NCI-H1436 treated with DMSO at 0.1 percent for 48 hours (cell line): Measurements from ENCODE around the gene EML6.
"Not testable (repeated sequence)": the region's sequence is repeated elsewhere in the genome, so short reads cannot be mapped to it uniquely, and the experiment has no call there.

Experiments used
- DNase-seq: peaks from one replicate; lab custom pipeline; 2025; lab: John Stamatoyannopoulos, UW

The EML6 gene

DNA sequence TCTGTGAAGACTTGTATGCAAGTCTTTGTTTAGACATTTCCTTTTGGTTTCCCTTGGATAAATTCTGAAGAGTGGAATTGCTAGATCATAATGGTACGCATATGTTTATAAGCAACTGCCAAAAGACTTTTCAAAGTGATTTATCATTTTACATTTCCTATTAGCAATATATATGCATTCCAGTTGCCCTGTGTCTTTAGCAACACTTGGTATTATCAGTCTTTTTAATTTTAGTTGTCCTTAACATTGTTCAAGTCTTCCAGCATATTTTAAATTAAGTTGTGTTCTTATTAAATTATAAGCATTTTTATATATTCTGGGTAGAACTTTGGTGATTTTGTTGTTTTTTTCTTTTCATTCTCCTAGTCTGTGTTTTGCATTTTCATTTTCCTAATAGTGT lies 81.8 kb downstream of the EML6 start:
- no peak for DNase-seq

DNA sequence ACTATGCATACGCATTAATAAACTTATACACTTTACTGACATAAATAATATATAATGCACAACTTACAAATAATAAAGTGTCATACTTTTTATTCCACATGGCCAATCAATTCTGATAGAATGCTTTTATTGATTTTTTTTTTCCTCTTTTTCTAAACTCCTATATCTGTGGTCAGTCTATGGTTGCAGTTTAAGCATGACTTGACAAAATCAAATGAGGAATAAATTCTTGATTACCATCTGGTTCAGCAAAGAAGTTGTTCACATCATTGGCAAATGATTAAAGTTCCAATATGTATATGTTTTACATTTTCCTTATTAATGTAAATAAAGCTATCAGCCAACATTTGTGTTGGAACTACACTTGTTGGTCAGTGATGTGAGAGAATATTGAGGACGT lies 83.5 kb downstream of the EML6 start:
- no peak for DNase-seq

DNA sequence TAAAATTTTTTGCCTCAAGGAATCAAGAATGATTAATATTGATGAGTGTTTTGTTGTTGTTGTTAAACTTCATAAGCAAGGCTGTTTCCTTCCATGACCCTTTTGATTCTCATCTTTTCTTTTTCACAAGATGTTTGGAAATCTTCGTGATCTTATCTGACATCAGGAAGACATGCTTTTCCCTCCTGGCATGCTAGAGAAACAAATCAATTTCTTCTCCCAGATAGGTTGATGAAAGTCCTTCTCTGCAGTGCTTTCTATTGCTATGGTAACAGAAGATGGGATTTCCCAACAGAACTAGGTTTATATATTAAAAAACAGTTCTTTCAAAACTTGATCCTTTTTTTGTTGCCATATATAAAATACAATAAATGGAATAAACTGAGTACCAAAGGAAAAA lies 85.2 kb downstream of the EML6 start:
- DNase-seq, result no peak

DNA sequence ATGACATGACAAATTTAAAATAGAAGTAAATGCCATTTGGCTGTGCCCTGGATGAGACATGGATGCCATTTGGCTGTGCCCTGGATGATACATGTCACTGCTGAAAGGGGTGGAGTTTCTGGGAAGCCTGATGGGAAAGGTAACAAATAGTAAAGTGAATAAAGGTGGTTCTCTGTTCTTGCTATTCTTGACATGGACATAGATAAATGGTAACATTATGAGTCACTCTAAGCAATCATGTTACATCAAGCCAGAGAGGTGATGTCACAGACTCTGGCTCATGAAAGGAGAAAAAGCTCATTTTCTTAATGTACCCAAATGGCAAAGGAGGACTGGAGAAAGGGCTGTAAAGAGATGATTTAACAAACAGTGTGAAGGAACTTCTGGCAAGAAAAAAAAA lies 86.4 kb downstream of the EML6 start:
- DNase-seq, result no peak

DNA sequence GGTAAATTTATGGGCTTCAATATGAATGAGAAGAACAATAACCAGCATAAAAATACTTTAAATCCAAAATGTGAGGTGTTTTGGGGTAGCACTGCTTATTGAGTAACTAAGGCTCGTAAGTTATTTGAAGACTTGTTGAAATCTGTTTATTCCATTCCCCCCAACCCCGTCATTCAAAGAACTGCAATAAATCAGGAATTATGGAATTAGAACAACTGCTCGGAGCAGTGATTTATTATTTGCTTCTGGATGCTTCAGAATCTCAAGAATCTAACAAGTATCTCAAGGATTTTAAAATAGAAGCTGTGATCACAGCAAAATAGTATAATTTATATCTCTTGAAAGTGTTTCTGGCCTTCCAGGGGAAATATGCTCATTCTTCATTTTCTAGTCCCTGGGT lies 86.8 kb downstream of the EML6 start:
- no peak for DNase-seq

DNA sequence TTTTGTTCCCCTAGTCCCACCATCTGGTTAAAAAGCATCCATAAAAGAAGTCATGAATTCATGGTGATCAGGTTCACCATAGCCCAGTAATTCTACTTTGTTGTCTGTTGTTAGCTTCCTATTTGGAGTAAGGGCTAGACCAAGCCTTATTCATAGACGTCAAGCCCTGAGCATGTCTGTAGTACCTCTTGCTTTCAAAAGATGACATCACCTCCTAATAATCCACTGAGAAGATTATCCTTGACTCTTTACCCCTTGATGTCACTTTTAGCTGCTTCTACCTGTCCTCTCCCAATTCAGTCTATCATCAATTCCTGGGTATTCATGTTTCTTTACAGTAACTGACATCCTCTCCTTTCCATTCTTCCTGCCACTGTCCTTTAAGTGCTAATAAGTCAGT lies 90.1 kb downstream of the EML6 start:
- DNase-seq, result no peak

DNA sequence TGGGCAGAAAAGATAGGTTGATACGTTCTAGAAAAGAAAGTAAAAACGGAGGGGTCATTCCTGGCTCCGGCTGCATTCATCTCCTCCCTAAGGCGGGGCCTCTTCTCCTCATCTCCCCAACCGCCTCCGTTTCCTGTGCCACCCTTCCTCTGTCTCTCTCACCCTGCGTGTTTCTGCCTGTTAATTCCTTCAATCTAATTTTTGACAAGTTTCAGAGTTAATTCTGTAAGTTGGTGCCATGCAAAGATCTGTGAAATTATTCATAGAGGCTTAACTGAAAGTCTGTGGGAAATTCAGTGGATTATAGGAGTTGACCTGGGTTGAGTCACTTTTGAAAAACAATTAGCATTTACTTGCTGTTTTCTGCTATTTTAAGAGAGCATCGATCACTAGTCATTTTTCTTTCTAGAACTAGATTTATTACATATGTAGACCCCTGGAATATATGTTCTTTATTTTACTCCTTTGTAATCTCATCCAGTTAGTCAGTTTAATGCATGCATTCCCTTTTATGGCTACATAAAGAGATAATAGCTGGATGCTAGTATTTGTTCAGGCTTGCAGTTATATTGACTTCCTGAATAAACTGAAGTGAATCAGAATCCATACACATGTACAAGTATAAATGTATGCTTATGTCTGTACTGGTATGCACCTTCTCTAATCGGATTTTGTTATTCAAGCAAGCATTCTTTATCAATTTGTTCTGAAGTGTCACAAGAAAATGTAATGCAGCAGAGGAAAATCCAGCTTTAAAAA lies 91.1 kb downstream of the EML6 start:
- DNase-seq, result no peak

DNA sequence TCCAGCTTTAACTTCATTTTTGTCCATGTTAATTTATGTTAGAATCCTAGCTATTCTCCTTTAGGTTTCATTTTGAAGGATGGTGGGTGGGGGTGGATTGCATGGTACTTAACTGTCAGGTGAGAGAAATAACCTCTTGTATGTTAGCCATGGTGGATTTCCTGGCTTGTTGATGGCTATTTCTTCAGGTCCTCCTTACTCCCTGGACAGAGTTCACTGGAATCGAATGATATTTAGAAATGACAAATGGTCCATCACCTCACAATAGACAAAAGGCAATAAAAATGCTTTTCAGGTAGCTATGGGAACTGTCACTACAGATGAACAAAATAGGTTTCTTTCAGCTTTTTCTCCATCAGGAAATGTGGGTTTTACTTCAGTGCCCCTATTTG lies 91.7 kb downstream of the EML6 start:
- no peak for DNase-seq

DNA sequence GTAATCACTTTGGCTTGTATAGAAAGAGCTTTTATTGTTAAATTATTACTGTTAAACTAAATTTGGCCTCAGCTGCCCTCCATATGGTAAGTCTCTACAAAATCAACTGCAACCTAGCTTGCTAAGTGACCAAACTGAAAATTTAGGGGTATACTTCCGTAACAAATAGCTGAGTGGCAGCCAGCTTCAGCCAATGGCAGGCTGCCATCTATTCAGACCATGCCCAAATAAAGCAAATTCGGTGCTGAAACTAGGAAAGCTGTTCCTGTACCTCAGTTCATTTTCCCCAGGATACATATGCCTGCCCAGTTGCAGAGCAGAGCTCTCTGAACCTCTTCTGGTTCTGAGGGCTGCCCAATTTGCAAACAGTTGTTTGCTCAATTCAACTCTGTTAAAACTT lies 94.8 kb downstream of the EML6 start:
- DNase-seq, result no peak

DNA sequence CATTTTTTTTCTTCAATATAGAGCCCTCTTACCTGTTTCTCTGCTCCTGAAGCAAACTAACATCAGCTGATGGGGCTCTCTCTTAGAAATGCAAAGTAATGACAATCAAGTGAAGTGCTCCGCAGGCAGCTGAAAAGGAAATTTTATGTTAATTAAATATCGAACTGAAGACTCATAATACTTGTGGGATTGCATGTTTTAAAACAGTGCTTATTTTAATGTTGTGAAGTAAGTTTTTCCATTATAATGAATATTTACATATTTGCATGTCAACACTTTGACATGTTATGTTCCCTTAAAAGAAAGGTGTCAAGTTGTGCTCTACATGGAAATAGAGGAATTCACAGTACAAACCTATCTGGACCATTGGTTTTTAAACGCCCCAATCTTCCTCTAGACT lies 97.1 kb downstream of the EML6 start:
- no peak for DNase-seq

DNA sequence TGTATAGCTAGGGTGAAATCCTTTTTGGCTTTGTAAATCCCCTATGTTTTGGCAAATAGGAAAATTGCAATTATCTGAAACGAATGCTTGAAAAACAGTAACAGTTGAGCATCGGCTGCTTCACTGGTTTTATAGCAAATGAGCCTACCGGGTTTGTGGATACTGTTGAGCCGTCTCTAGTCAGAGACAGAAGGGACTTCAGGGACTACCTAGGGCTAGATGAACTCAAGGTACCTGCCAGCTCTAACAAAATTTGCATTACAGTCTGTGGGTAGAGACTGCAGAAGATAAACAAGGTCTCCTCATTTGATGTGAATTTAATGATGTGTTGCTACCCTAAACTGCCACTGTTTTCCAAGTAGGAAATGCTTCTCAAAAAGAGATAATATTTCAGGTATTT lies 101.1 kb downstream of the EML6 start:
- DNase-seq, result no peak

DNA sequence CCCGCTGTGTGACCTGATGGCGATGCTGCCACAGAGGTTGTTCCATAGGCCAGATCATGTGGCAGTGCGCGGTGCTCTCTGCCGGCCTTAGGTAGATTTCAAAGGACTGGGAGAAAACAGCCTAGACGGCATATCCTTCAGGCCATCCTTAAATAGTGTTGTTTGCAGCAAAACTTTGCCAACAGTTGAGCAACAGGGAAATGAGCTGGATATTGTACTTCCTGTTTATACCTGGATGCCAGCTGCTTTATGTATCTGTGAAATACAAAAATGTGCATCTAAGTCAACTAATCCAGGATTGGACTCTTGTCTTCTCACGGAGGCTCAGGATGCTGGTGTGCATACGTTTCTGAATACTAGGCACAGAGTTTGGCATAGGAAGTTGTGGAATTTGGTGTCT lies 107.1 kb downstream of the EML6 start:
- DNase-seq, result no peak

DNA sequence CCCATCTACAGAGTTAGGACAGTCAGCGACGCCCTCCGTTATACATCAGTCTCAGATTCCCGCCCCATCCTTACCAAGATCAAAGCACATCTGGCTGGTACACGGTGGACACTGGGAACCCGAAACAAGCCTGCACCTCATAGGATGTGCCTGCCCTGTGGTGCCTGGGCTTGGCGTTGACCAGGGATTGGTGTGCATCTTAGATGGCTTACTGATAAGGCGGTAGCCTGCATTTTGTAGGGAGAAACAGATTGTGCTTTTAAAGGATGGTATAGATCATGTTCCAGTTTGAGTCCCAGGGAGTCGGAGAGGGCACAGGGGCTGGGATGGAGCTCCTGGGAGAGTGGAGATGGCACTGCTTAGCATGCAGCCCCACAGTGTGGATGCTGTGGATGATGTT lies 108.0 kb downstream of the EML6 start:
- no peak for DNase-seq

DNA sequence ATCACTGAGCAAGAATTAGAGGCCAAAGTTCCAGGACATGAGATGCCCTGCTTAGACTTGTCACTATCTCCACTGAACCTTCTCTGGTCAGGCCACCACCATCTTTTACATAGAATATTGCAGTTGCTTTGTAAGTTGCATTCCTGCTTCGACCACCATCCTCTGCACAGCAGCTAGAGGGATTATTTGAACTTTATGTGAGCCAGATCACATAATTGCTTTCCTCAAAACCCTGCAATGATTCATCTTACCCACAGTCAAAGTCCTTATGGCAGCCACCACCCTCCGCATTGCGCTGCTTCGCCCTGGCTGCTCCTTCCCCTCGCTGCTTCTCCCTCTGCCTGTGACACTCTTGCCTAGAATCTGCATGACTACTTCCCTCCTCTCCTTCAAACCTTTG lies 111.3 kb downstream of the EML6 start:
- no peak for DNase-seq

DNA sequence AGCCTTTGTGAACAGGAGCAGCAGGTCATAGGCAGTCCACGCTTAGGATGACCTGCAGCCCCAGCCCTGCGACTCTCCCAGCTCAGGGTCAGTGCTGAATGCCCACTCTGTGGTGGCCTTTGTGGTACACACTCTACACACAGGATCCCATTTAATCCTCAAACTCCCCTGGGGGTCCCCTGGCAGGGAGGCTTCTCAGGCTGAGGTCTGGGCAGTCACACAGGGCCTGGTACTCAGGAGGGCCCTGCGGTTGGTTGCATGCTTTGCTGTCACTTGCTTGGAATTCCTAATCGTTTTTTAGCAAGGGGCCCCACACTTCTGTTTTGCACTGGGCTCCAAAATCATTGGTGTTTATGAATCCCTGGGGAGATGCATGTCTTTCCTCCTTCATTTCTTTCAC lies 113.0 kb downstream of the EML6 start:
- DNase-seq, result no peak

DNA sequence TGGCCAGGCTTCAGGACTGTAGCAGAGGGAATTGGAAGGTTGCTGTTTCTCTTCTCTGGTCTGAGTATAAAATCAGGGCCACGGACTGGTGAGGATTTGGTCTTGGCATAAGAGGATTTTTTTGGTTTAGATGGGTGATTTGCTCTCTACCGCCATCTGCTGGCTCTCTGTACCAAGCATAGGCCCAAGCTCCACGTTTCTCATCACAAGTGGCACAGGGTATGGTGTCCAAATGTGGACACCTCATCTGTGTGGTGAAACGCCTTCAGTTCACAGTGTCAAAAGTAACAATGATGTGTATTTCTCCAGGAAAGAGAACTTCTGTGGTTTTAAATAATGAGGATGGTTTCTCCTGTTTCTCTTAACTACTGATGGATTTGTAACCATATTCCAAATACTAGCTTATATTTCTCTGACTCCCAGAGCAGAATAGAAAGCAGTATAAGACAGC lies 115.1 kb downstream of the EML6 start:
- DNase-seq, result no peak

DNA sequence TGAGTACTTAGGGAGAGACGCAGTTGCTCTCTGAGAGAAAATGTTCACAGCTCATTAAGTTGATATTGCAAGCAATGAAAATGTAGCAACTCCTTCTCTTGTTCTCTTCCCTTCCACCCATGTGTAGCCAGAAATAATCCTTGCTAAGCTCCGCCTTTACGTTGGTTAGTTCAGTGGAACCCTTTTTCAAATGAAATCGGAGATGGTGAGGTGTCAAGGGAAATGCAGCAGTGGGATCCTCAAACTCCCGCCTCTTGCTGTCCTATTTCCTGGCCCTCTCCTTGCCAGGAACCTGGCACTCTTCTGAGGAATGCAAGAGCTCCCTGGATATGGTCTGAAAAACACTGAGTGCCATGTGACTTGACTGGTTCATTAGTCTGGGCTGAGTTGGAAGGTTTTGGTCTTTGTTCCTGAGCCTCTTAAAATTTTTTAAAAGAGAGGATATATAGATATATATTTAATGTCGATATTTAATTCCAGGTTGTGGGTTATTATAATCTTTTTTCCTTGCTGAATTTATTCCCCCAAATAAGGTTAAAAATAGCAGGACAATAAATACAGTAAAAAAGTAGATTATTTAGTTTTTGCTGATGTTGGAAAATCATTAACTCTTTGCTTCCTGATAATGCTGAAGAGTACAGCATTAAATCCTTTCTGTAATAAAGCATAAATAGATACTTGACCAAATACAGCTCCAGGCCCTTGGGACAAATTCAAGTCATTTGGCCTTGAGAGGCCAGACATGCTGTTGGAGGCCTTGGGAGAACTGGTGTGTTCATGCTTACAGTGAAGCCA lies 116.2 kb downstream of the EML6 start:
- no peak for DNase-seq

DNA sequence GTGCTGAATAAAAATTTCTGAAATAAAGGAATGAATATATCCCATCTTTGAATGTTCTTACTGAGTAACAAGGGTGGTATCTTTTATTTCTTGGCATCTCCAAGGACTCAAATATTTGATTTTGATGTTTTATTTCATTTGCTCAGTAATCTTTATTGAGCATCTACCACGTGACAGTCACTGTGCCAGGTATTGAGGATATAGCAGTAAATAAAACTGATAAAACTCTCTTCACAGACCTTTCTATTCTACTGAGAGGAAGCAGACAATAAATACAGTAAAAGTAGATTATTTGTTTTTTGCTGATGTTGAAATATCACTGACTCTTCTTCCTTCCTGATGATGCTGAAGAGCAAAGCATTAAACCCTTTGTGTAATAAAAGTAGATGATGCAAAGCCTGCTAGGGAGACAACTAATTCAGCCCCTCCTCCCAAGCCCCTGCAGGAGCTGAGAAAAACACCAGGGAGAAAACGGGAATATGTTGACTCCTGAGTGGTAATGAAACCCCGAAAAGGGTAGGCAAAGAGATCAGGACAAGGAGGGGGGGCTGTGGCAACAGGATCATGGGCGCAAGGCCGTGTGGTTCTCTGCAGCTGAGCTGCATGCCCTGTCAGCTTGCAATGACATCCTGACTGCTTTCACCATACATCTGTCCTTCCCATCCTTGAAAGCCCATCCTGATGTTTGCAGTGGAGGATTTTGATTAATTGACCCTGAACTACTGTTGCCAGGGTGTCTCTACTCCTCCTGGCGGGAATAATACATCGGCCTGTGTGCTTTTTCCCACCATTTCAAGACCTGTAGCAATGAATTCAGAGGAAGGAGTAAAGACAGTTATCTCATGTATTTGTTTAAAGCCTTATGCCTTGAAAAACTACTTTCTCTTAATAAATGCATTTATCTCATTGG lies 117.4 kb downstream of the EML6 start:
- no peak for DNase-seq

DNA sequence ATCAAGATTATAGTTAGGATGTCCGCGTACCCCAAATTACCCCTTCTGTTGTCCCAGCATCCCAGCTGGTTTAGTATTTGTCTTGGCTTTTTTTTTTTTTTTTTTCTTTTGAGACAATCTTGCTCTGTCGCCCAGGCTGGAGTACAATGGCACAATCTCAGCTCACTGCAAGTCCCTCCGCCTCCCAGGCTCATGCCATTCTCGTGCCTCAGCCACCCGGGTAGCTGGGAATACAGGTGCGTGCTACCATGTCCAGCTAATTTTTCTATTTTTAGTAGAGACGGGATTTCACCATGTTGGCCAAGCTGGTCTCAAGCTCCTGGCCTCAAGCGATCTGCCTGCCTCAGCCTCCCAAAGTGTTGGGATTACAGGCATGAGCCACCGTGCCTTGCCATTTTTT lies 118.0 kb downstream of the EML6 start:
- DNase-seq, result not testable (repeated sequence)

DNA sequence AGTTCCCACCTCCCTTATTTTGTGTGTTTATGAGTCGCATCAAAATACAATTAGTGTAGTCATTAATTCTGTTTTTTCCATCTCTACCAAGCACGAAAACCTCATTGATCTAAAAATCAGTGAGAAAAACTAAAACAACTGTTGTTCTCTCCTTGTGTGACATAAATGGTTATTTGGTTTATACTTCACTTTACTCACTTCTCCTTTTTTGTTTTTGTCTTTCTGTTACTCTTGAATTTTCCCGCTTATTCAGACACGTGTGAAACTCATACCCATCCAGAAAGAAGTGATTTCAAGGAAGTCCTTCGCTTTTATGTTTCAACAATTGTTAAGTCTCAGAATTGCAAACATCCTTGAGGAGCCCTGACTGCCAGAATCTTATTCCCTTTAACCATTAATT lies 121.6 kb downstream of the EML6 start:
- no peak for DNase-seq

DNA sequence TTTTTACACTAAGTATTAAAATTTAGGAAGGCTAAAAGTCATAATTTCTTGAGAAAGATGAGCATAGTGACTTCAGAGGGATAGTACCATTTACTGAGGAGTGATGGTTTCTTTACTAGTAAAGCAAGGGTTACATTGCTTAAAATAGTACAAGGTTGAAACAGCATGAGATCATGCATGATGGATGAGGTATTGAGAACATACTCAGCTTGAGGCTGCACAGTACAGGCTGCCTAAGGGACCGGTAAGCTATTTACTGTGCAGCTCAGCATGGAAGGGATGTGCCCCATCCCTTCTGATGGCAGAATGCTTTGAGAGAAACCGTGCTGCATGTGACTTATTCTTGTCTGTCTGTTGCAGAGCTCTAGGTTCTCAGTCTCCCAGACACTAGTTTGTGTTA lies 122.1 kb downstream of the EML6 start:
- DNase-seq, result no peak
